Activated naive CD8-positive, alpha-beta T cell treated with anti-CD3 and anti-CD28 coated beads for 36 hours (primary cell): ENCODE results near the gene BTLA. TPM values are rescaled to one million over a fixed set of nuclear protein-coding genes. Genes with fewer than 3 reads are reported as not detected.
"Not testable (repeated sequence)": the region's sequence is repeated elsewhere in the genome, so short reads cannot be mapped to it uniquely, and the experiment has no call there.

Experiments
- DNase-seq: peaks from one replicate; pipeline ENCODE4 v3.0.0; 2021
- H3K27ac Mint-ChIP-seq: one replicate; pipeline ENCODE4 v1.8.0; 2022; ENCODE audit warnings: mild to moderate bottlenecking, moderate library complexity, mixed read lengths
- H3K27me3 Mint-ChIP-seq: one replicate; pipeline ENCODE4 v1.8.0; 2022; ENCODE audit warnings: mild to moderate bottlenecking, mixed read lengths
- H3K36me3 Mint-ChIP-seq: one replicate; pipeline ENCODE4 v1.8.0; 2021; ENCODE audit warnings: mild to moderate bottlenecking, mixed read lengths
- H3K4me1 Mint-ChIP-seq: one replicate; pipeline ENCODE4 v1.8.0; 2021; ENCODE audit warnings: mixed read lengths
- H3K4me3 Mint-ChIP-seq: one replicate; pipeline ENCODE4 v1.8.0; 2022; ENCODE audit warnings: mild to moderate bottlenecking, moderate library complexity, mixed read lengths
- H3K9me3 Mint-ChIP-seq: one replicate; pipeline ENCODE4 v1.8.0; 2022; ENCODE audit warnings: mixed read lengths
- total RNA-seq, 2 experiments: library from RNA; stranded (reverse); gene quantifications; one replicate each; pipeline ENCODE4 v1.2.3, GENCODE V29; 2021

The BTLA gene, protein sequence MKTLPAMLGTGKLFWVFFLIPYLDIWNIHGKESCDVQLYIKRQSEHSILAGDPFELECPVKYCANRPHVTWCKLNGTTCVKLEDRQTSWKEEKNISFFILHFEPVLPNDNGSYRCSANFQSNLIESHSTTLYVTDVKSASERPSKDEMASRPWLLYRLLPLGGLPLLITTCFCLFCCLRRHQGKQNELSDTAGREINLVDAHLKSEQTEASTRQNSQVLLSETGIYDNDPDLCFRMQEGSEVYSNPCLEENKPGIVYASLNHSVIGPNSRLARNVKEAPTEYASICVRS
- 10 to 100 TPM; 34.1 to 41.2 TPM for total RNA-seq

DNA sequence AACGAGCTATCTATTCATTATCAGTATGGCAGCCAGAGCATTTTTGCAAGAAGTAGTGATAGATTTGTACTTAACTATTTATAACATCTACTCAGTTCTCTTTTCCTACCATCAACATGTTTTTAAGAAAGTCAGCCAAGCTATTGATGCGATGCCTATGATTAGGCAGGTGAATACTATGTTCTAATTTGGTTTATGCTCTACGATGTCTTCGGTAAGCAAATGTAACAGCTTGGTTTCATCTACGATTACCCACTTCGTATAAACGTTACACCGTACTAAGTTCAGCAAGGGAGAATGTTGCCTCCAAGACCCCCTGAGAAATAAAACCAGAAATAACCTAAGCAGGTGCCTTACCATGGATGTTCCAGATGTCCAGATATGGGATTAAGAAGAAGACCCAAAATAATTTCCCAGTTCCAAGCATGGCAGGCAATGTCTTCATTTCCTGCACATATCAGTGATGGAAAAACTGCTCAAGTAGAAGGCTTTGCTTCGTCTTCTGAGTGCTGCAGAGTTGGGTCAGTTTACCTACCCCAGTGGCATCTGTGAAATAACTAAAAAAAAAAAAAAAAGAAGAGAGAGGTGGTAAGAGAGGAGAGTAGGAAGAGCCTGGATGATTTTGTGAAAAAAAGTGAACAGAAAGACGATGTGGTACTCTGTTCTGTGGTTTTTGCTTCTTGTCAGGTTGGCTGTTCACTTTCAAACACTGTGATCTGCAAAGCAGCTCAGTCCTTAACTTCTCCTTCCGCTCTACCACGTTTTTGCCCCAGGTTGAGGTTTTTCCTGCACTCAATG, at the start of gene BTLA:
BTLA (minus strand) TSS at position 559 of the 798 bp plus-strand sequence; CDS start at position 445, 114 bp downstream.
- Mint-ChIP-seq H3K4me3 (peak within 1 kb of the TSS; percentile 99), H3K4me1 (peaks cover 57% of the 10 kb centered on the region), H3K27me3 (no peaks in the 10 kb centered on the region), H3K9me3 (peaks cover 6% of the 10 kb centered on the region), H3K36me3 (peaks cover 41% of the 10 kb centered on the region), H3K27ac (peak within 1 kb of the TSS; percentile 98)
- DNase-seq = no peak

DNA sequence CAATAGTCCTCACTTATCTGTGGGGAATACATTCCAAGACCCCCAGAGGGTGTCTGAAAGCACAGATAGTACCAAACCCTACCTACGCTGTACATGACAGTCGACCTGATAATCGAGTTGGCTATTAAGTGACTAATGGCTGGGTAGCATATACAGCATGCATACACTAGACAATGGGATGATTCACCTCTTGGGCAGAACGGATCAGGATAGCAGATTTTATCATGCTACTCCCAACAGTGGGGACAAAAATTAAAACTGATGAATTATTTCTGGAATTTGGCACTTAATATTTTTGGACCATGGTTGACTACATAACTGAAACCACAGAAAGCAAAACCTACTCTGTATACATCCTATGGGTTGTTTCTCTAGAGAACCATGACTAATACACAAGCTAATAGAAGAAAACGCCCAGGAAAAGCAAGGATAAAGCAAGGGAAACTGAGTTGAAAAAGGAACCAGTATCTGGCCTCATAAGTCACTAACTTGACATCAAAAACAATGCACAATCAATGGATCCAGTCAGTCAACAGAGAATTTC, 47.0 kb upstream of the BTLA start:
- Mint-ChIP-seq H3K27me3 (no peaks in the 10 kb centered on the region), H3K4me3 (no peak overlapping the region), H3K27ac (no peak overlapping the region), H3K36me3 (peaks cover 30% of the 10 kb centered on the region), H3K4me1 (peaks cover 16% of the 10 kb centered on the region), H3K9me3 (no peaks in the 10 kb centered on the region)
- no peak for DNase-seq

DNA sequence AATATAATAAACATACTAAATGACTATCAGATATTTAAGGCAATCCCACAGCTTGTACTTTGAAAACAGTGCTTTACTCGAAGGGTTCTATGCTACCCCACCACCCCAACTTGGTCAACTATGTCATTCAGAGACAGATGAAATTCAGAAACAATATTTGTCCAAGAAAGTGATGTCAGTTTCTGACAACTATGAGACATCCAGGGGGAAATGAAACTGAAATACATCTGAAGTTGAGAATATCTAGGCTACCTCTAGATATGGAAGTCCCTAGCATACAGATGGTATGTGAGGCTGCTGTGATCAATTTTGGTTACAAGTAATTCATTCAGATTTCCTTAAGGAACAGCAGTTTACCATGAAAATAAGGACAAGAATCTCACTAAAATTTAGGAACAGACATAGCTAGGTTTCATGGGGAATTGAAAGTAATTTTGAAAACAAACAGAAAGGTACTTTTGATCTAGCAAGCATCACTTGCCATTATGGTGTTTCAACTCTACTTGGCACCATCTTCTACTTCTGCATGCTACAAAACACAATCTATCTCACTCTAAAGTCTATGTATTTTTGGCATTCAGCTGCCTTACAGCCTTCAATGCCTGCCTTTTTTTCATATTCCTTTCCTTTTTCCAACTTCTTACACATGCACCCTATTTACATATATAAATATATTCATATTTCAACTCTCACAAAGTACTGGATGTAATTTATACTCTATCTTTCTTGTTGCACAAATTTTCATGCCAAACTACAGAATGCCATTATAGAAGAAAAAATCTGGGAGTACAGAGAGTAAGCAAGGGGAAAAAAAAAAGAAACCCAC, 40.8 kb upstream of the BTLA start:
- Mint-ChIP-seq H3K4me3 (no peak overlapping the region), H3K4me1 (peaks cover 37% of the 10 kb centered on the region), H3K36me3 (peaks cover 44% of the 10 kb centered on the region), H3K9me3 (no peaks in the 10 kb centered on the region), H3K27ac (peak overlapping the region; percentile 86), H3K27me3 (no peaks in the 10 kb centered on the region)
- no peak for DNase-seq

DNA sequence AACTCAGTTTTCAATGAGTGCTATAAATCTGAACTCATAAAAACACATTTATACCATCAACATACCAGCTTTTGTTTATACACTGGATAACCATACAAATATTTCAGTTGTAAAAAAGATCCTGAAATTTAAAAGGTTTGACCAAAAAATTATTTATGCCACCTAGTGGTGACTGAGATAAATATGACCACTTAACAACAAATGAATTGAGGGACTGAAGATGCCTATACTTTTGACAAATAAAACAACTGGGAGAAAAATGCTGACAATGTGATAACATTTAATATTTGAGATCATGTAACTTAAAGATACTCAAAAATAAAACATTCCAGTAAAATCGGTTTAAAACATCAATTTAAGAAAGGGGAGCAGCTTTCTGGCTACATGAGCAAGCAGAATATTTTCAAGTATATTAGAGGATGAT, 32.1 kb upstream of the BTLA start:
- peaks cover 12% of the 10 kb centered on the region for H3K36me3 Mint-ChIP-seq
- H3K9me3 Mint-ChIP-seq = no peaks in the 10 kb centered on the region
- peaks cover 7% of the 10 kb centered on the region for H3K4me1 Mint-ChIP-seq
- no peak overlapping the region for H3K4me3 Mint-ChIP-seq
- DNase-seq = no peak
- H3K27me3 Mint-ChIP-seq = no peaks in the 10 kb centered on the region
- H3K27ac Mint-ChIP-seq = no peak overlapping the region

DNA sequence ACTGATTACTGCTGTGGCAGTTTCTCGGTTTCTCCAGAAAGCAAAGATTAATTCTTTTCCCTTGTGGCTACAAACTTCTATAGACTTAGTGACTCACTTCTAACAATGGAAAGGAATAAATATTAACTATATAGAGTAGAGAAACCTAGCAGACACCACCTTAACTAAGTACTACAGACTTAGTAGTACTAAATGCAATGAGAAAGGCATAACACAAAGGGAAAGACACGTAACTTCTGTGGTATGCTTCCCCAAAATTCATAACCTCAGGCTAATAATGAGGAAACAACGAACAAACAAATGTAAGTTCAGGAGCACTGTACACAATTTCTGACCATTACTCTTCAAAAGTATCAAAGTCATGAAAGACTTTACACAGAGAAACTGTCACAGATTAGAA, 31.3 kb upstream of the BTLA start:
- Mint-ChIP-seq H3K36me3 (peaks cover 9% of the 10 kb centered on the region), H3K27ac (no peak overlapping the region), H3K9me3 (no peaks in the 10 kb centered on the region), H3K27me3 (no peaks in the 10 kb centered on the region), H3K4me3 (no peak overlapping the region), H3K4me1 (peaks cover 4% of the 10 kb centered on the region)
- no peak for DNase-seq

DNA sequence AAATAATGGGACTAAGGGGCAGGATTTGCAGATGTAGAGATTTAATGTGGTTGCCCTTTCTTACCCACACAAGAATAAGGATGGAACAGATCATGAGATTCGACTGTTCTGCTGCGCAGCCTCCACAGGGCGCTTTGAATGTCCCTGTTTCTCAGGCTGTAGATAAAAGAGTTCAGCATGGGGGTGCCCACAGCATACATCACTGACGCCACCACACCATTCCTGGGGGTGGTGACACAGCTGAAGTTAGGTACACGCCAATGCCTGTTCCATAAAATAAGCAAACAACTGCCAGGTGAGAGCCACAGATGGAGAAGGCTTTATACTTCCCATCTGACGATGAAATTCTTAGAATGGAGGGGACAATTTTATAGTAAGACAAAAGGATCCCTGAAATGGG, 24.9 kb upstream of the BTLA start:
- not testable (repeated sequence) for H3K27me3 Mint-ChIP-seq, H3K4me3 Mint-ChIP-seq, H3K9me3 Mint-ChIP-seq, H3K27ac Mint-ChIP-seq, DNase-seq, H3K36me3 Mint-ChIP-seq
- H3K4me1 Mint-ChIP-seq = peaks cover 11% of the 10 kb centered on the region

DNA sequence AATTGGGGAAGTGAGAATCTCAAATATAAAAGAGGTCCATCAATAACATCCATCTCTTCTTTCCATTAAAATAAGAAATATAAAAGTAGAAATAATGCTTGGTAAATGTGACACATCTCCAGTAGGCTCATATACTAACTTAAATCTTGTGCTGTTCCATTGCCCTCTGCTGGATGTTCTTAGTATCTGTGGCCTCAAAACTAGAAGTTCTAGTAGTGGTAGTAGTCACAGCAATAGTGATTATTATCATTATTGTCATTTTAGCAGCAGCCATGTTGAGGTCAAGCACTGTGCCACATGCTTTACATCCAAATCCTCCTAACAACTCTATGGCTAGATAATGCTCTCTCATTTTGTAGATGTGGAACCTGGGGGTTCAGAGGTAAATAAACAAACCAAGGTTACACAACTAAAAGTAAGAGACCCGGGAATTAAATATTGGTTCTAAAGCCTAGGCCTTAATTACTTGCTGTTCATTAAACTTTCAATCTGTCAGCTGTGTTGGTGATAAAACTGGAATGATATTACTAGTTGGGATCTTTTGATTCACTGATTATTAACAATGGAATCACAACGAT, 20.2 kb upstream of the BTLA start:
- H3K36me3 Mint-ChIP-seq = peaks cover 9% of the 10 kb centered on the region
- no peaks in the 10 kb centered on the region for H3K27me3 Mint-ChIP-seq
- peaks cover 8% of the 10 kb centered on the region for H3K9me3 Mint-ChIP-seq
- peak overlapping the region; percentile 79 for H3K27ac Mint-ChIP-seq
- DNase-seq = no peak
- no peak overlapping the region for H3K4me3 Mint-ChIP-seq
- H3K4me1 Mint-ChIP-seq = peaks cover 20% of the 10 kb centered on the region

DNA sequence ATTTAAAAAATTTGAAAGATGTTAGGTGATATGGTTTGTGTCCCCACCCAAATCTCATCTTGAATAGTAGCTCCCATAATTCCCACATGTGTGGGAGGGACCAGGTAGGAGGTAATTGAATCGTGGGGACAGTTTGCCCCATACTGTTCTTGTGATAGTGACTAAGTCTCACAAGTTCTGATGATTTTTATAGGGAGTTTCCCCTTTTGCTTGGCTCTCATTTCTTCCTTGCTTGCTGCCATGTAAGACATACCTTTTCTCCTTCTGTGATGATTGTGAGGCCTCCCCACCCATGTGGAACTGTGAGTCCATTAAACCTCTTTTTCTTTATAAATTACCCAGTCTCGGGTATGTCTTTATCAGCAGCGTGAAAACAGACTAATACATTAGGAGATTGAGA, 19.7 kb upstream of the BTLA start:
- DNase-seq, H3K4me3 Mint-ChIP-seq, H3K9me3 Mint-ChIP-seq, H3K27me3 Mint-ChIP-seq, H3K36me3 Mint-ChIP-seq: not testable (repeated sequence)
- Mint-ChIP-seq H3K4me1 (peaks cover 24% of the 10 kb centered on the region), H3K27ac (peak overlapping the region; percentile 79)

DNA sequence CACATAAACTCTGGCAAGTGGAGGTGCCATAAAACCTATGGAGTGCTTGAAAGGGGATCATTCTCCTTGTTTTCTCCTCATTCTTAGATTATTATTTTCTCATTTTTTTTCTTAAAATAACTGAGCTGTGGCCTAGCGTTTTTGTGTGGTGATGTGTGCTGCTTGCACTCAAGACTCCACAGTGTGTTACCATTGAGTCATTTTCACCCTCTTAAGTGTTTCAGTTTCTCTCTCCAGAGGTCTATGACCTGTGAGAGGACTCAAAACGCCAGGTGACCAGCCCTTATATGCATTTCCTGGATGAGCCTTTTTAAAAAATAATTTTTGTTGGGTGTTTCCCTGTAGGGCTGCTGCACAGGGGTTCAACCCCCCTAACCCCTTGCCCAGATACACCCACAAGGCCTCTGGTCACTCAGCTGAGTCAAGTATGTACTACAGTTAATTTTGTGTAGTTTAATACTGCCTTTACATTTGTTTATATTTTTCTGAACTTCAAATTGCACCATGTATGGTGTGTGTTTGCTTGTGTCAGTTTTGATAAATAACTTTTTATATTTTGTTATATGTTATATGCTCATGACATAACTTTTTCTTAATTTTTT, 15.4 kb upstream of the BTLA start:
- Mint-ChIP-seq H3K27me3 (no peaks in the 10 kb centered on the region), H3K9me3 (peaks cover 15% of the 10 kb centered on the region), H3K4me1 (peaks cover 24% of the 10 kb centered on the region), H3K4me3 (no peak overlapping the region), H3K36me3 (peaks cover 12% of the 10 kb centered on the region), H3K27ac (no peak overlapping the region)
- peak; percentile 20 for DNase-seq

DNA sequence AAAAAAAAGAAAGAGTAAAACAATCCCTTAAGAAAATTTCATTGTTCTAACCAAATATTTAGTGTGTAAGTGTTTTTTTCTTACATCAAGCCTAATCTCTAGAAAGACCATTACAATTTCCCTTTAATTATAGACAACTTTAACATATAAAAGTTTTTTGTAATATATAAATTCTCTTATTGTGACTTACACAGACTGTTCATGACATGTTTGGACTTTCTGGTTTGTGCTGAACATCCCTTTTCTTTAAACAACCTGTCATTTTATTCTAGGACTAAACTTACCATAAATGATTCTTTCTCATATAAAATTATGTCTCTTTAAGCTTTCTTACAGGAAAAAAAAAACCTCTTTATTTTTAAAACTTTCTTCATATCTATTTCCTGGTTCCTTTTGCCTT, 13.0 kb upstream of the BTLA start:
- Mint-ChIP-seq H3K4me1 (peaks cover 29% of the 10 kb centered on the region), H3K27me3 (no peaks in the 10 kb centered on the region), H3K4me3 (no peak overlapping the region), H3K27ac (no peak overlapping the region), H3K36me3 (peaks cover 9% of the 10 kb centered on the region), H3K9me3 (peaks cover 8% of the 10 kb centered on the region)
- no peak for DNase-seq

DNA sequence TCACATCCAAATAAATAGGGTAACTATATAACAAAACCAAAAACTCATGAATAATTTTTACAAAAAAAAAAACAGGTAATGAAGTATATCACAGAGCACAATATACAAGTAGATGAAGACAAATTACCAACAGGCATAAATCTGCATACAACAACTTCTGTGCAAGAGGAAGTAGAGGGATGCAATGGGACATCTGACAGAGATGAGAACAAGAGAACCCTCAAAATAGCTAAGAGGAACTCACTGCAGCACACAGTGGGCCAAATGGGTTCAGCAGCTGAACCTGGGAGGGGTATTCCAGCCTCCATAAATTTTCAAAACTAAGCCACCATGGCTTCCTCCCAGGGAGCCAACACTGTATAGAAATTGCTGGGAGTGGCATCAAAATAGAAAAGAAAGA, 9.6 kb upstream of the BTLA start:
- no peak for DNase-seq
- peak overlapping the region; percentile 58 for H3K27ac Mint-ChIP-seq
- H3K9me3 Mint-ChIP-seq = peaks cover 6% of the 10 kb centered on the region
- H3K4me1 Mint-ChIP-seq = peaks cover 37% of the 10 kb centered on the region
- H3K27me3 Mint-ChIP-seq = no peaks in the 10 kb centered on the region
- no peak overlapping the region for H3K4me3 Mint-ChIP-seq
- H3K36me3 Mint-ChIP-seq = peaks cover 7% of the 10 kb centered on the region

DNA sequence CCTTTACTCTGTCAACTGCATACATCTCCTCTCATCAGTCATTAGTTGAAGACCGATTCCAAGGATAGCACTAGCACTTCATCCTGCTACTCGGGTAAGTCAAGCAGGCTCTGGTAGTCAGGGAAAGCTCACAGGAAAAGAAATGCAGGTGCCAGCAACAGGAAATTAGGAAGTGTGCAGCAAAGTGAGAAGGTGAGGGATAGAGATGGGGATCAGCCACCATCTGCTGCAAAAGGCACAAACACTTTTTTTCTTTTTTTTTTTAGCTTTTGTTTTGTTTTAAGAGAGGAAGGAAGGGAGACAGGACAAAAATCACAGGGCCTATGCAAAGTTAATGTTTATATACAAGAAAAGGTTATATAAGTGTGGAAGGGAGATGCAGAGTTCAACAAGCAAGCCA, 9.0 kb upstream of the BTLA start:
- Mint-ChIP-seq H3K27me3 (no peaks in the 10 kb centered on the region), H3K4me3 (no peak overlapping the region), H3K4me1 (peaks cover 43% of the 10 kb centered on the region), H3K36me3 (peaks cover 7% of the 10 kb centered on the region), H3K9me3 (peaks cover 6% of the 10 kb centered on the region), H3K27ac (no peak overlapping the region)
- no peak for DNase-seq

DNA sequence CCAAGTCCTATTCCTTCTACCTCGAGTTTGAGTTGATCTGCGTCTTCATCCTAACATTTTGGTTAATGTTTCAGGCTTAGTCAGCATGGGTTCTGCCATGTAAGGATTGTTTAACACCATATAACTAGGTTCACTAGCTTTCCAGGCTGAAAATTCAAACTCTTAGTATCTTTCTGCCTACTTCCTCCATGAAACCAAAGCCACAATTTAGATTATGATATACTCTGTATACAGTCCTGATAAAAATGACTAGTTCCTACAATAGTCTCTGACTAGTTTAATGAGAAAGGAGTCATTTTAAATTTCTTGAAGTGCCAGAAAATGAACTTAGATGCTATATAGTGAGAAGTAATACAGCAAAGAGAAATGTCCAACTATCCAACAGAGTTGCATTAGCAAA, 6.6 kb upstream of the BTLA start:
- Mint-ChIP-seq H3K27me3 (no peaks in the 10 kb centered on the region), H3K4me1 (peaks cover 52% of the 10 kb centered on the region), H3K36me3 (peaks cover 4% of the 10 kb centered on the region), H3K9me3 (no peaks in the 10 kb centered on the region), H3K4me3 (no peak overlapping the region), H3K27ac (no peak overlapping the region)
- no peak for DNase-seq

DNA sequence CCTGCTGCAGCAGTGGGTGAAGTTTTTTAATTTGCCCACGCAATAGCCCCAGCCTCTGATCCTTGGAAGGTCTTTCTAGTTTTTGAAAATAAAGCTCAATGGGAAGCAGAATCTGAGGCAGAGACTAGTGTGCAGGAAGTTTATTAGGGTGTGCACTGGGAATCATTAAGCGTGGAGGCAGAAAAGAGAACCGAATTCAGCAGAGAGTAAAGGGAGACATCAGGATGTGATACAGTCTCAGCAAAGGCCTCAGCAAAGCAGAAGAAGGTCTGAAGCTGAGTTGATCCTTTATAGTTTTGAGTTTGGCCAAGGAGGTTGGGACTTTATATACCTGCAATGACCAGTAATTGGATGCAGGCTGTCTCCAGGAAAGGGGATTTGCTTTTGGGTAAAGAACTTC, 4.9 kb upstream of the BTLA start:
- no peaks in the 10 kb centered on the region for H3K27me3 Mint-ChIP-seq
- H3K27ac Mint-ChIP-seq = no peak overlapping the region
- H3K36me3 Mint-ChIP-seq = peaks cover 4% of the 10 kb centered on the region
- no peak for DNase-seq
- no peaks in the 10 kb centered on the region for H3K9me3 Mint-ChIP-seq
- peaks cover 62% of the 10 kb centered on the region for H3K4me1 Mint-ChIP-seq
- H3K4me3 Mint-ChIP-seq = no peak overlapping the region
